ENCODE data around the gene FBRS. TPM values are rescaled to one million over a fixed set of nuclear protein-coding genes. Genes with fewer than 3 reads are reported as not detected.

FBRS gene
- polyA plus RNA-seq, 1 of the 3 experiments (the other 2 are of a cell fraction) = 11.5 TPM

GRCh38 chr16:30647274-30647571 lies 11.0 kb upstream of the FBRS start:
- Histone ChIP-seq H3F3A (replicated peaks; ENCODE audit: insufficient read depth) (peaks cover 4% of the 10 kb centered on the region), H3K9ac (no peak overlapping the region), H3K4me3 (ENCODE audit: low read depth in 2 of 2, low read length in 1 of 2) (no peak overlapping the region), H3K9me2 (no peaks in the 10 kb centered on the region), H2AFZ (ENCODE audit: low read depth) (no peak overlapping the region), H3K4me2 (no peak overlapping the region), H3K79me2 (ENCODE audit: insufficient read depth) (peaks cover 10% of the 10 kb centered on the region), H3K36me3 (replicated peaks in 1 of 2; ENCODE audit: control insufficient read depth in 1 of 2, insufficient read depth in 2 of 2, low read length in 1 of 2) (no peaks in the 10 kb centered on the region), H4K20me1 (ENCODE audit: insufficient read depth) (no peaks in the 10 kb centered on the region), H3K4me1 (ENCODE audit: control insufficient read depth in 1 of 2, insufficient read depth in 2 of 2, low read depth in 1 of 2, low read length in 1 of 2) (peaks cover 4 to 10% of the 10 kb centered on the region in 2 experiments), H3K27me3 (ENCODE audit: insufficient read depth) (no peaks in the 10 kb centered on the region), H3K9me3 (no peaks in the 10 kb centered on the region), H3K27ac (ENCODE audit: low read depth in 2 of 2, low read length in 1 of 2) (no peak overlapping the region)
- POLR2A ChIA-PET = no interaction called here
- no peak for DNase-seq
- 39% methylated on average over 1 of the region's 1 CpG for WGBS (ENCODE audit: low lambda C conversion rate)
- TF ChIP-seq CHD2 (IDR thresholded peaks at IDR 0.05; ENCODE audit: low read length, partially characterized antibody) (no peak), NFIC (IDR thresholded peaks at IDR 0.05; ENCODE audit: borderline replicate concordance) (no peak), FOXM1 (IDR thresholded peaks at IDR 0.05; ENCODE audit: low read depth) (no peak), ZBTB33 (IDR thresholded peaks at IDR 0.05; ENCODE audit: borderline replicate concordance, low read depth) (no peak), USF2 (IDR thresholded peaks at IDR 0.05; ENCODE audit: borderline replicate concordance, low read depth, low read length) (no peak), POLR2AphosphoS5 (IDR thresholded peaks at IDR 0.05; ENCODE audit: low read depth, low read length) (no peak), MEF2A (IDR thresholded peaks at IDR 0.05; ENCODE audit: borderline replicate concordance, low read depth) (no peak), TCF12 (IDR thresholded peaks at IDR 0.05) (no peak), TEAD4 (IDR thresholded peaks at IDR 0.05; ENCODE audit: borderline replicate concordance, insufficient read depth) (no peak), NRF1 (IDR thresholded peaks at IDR 0.05; ENCODE audit: low read depth, low read length) (no peak), MAX (IDR thresholded peaks at IDR 0.05; ENCODE audit: low read depth) (no peak), IRF3 (IDR thresholded peaks at IDR 0.05; ENCODE audit: low read depth, low read length) (no peak), GABPA (IDR thresholded peaks at IDR 0.05; ENCODE audit: low read depth) (no peak), FOSL2 (IDR thresholded peaks at IDR 0.05; ENCODE audit: borderline replicate concordance, low read depth) (no peak), GATA2 (CRISPR knock-in tag; IDR thresholded peaks at IDR 0.05) (no peak), REST (IDR thresholded peaks at IDR 0.05; ENCODE audit: low read depth, low read length) (no peak), TAF1 (IDR thresholded peaks at IDR 0.05; ENCODE audit: borderline replicate concordance, low read depth, low read length) (no peak)
- CTCF ChIA-PET = interaction anchor here (1.2 kb wide), 1 partner anchor 217 kb away, joined by 3 read pairs; the partner anchor contains the start of gene DCTPP1

All from SK-N-SH (cell line).